K562 (cell line): Measurements from ENCODE around the gene ARHGAP30. TPM values are rescaled to one million over a fixed set of nuclear protein-coding genes. Genes with fewer than 3 reads are reported as not detected.
A peak's percentile ranks its signal among the peaks of the same experiment; 100 is the strongest.

Experiments
- ARID3A ChIP-seq: IDR thresholded peaks from 2 replicates; pipeline ENCODE4 v1.6.1; 2012; ENCODE audit warnings: low read depth, low read length, improper control_type of control experiment, borderline replicate concordance
- ELF1 ChIP-seq: fragments of 200-800 bp; sonication (Bioruptor generic); IDR thresholded peaks from 2 replicates; pipeline ENCODE4 v1.6.1; 2016; ENCODE audit warnings: missing genetic modification characterization, missing compliant biosample characterization
- FOXA1 ChIP-seq: fragments of 450-650 bp; IDR thresholded peaks from 2 replicates; pipeline ENCODE4 v1.6.1; 2016; ENCODE audit warnings: mild to moderate bottlenecking, borderline replicate concordance
- FOXP1 ChIP-seq: sonication (generic); formaldehyde crosslinking; IDR thresholded peaks from 2 replicates; pipeline ENCODE4 v1.8.0; 2022; ENCODE audit warnings: mild to moderate bottlenecking, missing genetic modification reagents
- GATAD2A ChIP-seq: fragments of 450-650 bp; IDR thresholded peaks from 2 replicates; pipeline ENCODE4 v1.6.1; 2017
- GTF2B ChIP-seq: IDR thresholded peaks from 2 replicates; pipeline ENCODE4 v1.6.1; 2011; ENCODE audit not compliant: insufficient read length; ENCODE audit errors: extremely low read depth
- GTF2E2 ChIP-seq: fragments of 200-800 bp; sonication (Bioruptor generic); IDR thresholded peaks from 2 replicates; pipeline ENCODE4 v1.6.1; 2016; ENCODE audit warnings: missing genetic modification characterization, missing compliant biosample characterization
- GTF2F1 ChIP-seq: IDR thresholded peaks from 2 replicates; pipeline ENCODE4 v1.6.1; 2011; ENCODE audit warnings: low read depth, low read length, improper control_type of control experiment
- MBD2 ChIP-seq: sonication (generic); IDR thresholded peaks from 2 replicates; pipeline ENCODE4 v1.6.1; 2016; ENCODE audit warnings: low read depth, borderline replicate concordance
- MYNN ChIP-seq, 2 experiments: sonication (generic); formaldehyde crosslinking in 1 of 2; IDR thresholded peaks; 2 replicates each; pipeline versions ENCODE4 v1.5.0 to v1.6.1; 2016 to 2020; ENCODE audit warnings: antibody characterized with exemption in 1 of 2, missing genetic modification reagents in 1 of 2
- NCOA6 ChIP-seq: fragments of 450-650 bp; IDR thresholded peaks from 2 replicates; pipeline ENCODE4 v1.6.1; 2017; ENCODE audit warnings: mild to moderate bottlenecking
- PHF21A ChIP-seq: fragments of 450-650 bp; IDR thresholded peaks from 2 replicates; pipeline ENCODE4 v1.6.1; 2017; ENCODE audit warnings: low read depth, borderline replicate concordance
- RFX5 ChIP-seq: IDR thresholded peaks from 2 replicates; pipeline ENCODE4 v1.6.1; 2011; ENCODE audit warnings: low read depth, mild to moderate bottlenecking, improper control_type of control experiment, low read length
- STAT5A ChIP-seq: IDR thresholded peaks from 2 replicates; pipeline ENCODE4 v1.6.1; 2012; ENCODE audit warnings: low read length, inconsistent platforms, borderline replicate concordance
- THRAP3 ChIP-seq: fragments of 450-650 bp; IDR thresholded peaks from 2 replicates; pipeline ENCODE4 v1.6.1; 2016; ENCODE audit warnings: mild to moderate bottlenecking, inconsistent platforms, borderline replicate concordance
- YY1 ChIP-seq, 3 experiments: IDR thresholded peaks; 2 replicates each; pipeline ENCODE4 v1.6.1; 2011; ENCODE audit warnings: low read length in 2 of 3, mild to moderate bottlenecking in 2 of 3, moderate library complexity in 2 of 3, borderline replicate concordance in 1 of 3, control low read depth in 1 of 3, low read depth in 1 of 3; ENCODE audit not compliant: insufficient read depth in 3 of 3, insufficient replicate concordance in 2 of 3, control insufficient read depth in 1 of 3, insufficient read length in 1 of 3; ENCODE audit errors: extremely low read depth in 1 of 3
- ZNF212 ChIP-seq: fragments of 450-650 bp; formaldehyde crosslinking; IDR thresholded peaks from 2 replicates; pipeline ENCODE4 v1.4.0; 2020; ENCODE audit warnings: mild to moderate bottlenecking
- ZNF239 ChIP-seq: fragments of 250-450 bp; sonication (Bioruptor Pico); IDR thresholded peaks from 2 replicates; pipeline ENCODE4 v1.4.0; 2020; ENCODE audit warnings: mild to moderate bottlenecking
- ZNF699 ChIP-seq: fragments of 250-450 bp; sonication (Bioruptor Pico); IDR thresholded peaks from 2 replicates; pipeline ENCODE4 v1.8.0; 2021; ENCODE audit warnings: mild to moderate bottlenecking, moderate library complexity; ENCODE audit not compliant: insufficient replicate concordance
- polyA plus RNA-seq, 8 experiments: library from polyadenylated mRNA; depleted of rRNA in 4 of 8; stranded (reverse) in 5 of 8; unstranded in 3 of 8; fragments of >200 nt; fragmentation: Nextera tagmentation in 2 of 8; fragmentation: Illumina TruSeq in 1 of 8; extraction: Ambion mirVana in 2 of 8; extraction: Trizol in 1 of 8; gene quantifications; 2 replicates each; pipeline versions ENCODE4 v1.2.1 to v1.2.3, GENCODE V29; 2011 to 2014; ENCODE audit warnings: inconsistent platforms in 1 of 8, missing spikeins in 1 of 8
- total RNA-seq, 7 experiments: library from RNA; depleted of rRNA in 6 of 7; stranded (reverse); fragments of >200 nt in 6 of 7; fragmentation: Illumina TruSeq in 2 of 7; extraction: Trizol in 2 of 7; gene quantifications; 2 replicates each; pipeline versions ENCODE4 v1.2.1 to v1.2.3, GENCODE V29; 2011 to 2021; ENCODE audit warnings: low replicate concordance in 1 of 7
- TF ChIP-seq, protein P1 (sequence below): fragments of 450-650 bp; IDR thresholded peaks from 2 replicates; pipeline ENCODE4 v1.6.1; 2017; ENCODE audit warnings: antibody characterized with exemption, mild to moderate bottlenecking

Gene ARHGAP30
- total and polyA plus RNA-seq, 9 of the 15 experiments (the other 6 are each of a cell fraction or from before 2014, with no cell fraction given) = 0.01 to 0.73 (median 0.12) TPM

- TF ChIP-seq STAT5A = peak; percentile 68; the same call in 1 of the 2 replicates
- no peak for TF ChIP-seq NCOA6
- peak; percentile 43 for TF ChIP-seq ZNF239 (CRISPR knock-in tag)
- peak in 2 of 3 experiments; percentile 27 to 30 for TF ChIP-seq YY1 (IDR thresholded peaks at IDR 0.05; ENCODE audit: borderline replicate concordance in 1 of 3, control insufficient read depth in 1 of 3, extremely low read depth in 1 of 3, insufficient read depth in 3 of 3, insufficient read length in 1 of 3, insufficient replicate concordance in 2 of 3, low read depth in 1 of 3, low read length in 2 of 3)
- TF ChIP-seq THRAP3 = no peak
- TF ChIP-seq GTF2E2 (tag) = no peak
- no peak for TF ChIP-seq FOXA1
- peak; percentile 89; the same call in 1 of the 2 replicates for TF ChIP-seq MYNN (IDR thresholded peaks at IDR 0.05)
- TF ChIP-seq MYNN (CRISPR knock-in tag; IDR thresholded peaks at IDR 0.05) = no peak
- TF ChIP-seq FOXP1 (CRISPR knock-in tag) = peak; percentile 88; the same call in 1 of the 2 replicates
- no peak for TF ChIP-seq RFX5
- no peak for TF ChIP-seq ZNF699 (CRISPR knock-in tag)
- no peak for TF ChIP-seq ZNF212 (CRISPR knock-in tag)
- TF ChIP-seq GATAD2A = peak; percentile 11; the same call in 1 of the 2 replicates
- no peak for TF ChIP-seq MBD2
- TF ChIP-seq, protein P1, sequence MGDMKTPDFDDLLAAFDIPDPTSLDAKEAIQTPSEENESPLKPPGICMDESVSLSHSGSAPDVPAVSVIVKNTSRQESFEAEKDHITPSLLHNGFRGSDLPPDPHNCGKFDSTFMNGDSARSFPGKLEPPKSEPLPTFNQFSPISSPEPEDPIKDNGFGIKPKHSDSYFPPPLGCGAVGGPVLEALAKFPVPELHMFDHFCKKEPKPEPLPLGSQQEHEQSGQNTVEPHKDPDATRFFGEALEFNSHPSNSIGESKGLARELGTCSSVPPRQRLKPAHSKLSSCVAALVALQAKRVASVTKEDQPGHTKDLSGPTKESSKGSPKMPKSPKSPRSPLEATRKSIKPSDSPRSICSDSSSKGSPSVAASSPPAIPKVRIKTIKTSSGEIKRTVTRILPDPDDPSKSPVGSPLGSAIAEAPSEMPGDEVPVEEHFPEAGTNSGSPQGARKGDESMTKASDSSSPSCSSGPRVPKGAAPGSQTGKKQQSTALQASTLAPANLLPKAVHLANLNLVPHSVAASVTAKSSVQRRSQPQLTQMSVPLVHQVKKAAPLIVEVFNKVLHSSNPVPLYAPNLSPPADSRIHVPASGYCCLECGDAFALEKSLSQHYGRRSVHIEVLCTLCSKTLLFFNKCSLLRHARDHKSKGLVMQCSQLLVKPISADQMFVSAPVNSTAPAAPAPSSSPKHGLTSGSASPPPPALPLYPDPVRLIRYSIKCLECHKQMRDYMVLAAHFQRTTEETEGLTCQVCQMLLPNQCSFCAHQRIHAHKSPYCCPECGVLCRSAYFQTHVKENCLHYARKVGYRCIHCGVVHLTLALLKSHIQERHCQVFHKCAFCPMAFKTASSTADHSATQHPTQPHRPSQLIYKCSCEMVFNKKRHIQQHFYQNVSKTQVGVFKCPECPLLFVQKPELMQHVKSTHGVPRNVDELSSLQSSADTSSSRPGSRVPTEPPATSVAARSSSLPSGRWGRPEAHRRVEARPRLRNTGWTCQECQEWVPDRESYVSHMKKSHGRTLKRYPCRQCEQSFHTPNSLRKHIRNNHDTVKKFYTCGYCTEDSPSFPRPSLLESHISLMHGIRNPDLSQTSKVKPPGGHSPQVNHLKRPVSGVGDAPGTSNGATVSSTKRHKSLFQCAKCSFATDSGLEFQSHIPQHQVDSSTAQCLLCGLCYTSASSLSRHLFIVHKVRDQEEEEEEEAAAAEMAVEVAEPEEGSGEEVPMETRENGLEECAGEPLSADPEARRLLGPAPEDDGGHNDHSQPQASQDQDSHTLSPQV = peak; percentile 53; the same call in 1 of the 2 replicates
- no peak for TF ChIP-seq GTF2B
- TF ChIP-seq ELF1 = no peak
- no peak for TF ChIP-seq ARID3A
- no peak for TF ChIP-seq GTF2F1
- no peak for TF ChIP-seq PHF21A
These were observed 49.1 kb downstream of the ARHGAP30 start, which contains the start of gene F11R (continued) for GRCh38 chr1:161020509-161021164.
